Stimulated activated CD8-positive, alpha-beta memory T cell treated with anti-CD3 and anti-CD28 coated beads, Interleukin-7, amount 100 ng/mL, for 48 hours (primary cell): ENCODE data around the gene TTC17.
"Not testable (repeated sequence)": the region's sequence is repeated elsewhere in the genome, so short reads cannot be mapped to it uniquely, and the experiment has no call there.

Experiments
- DNase-seq, 2 donors: peaks; one replicate each; pipeline ENCODE4 v3.0.0-alpha.2; 2020; ENCODE audit warnings: low read depth in 1 of 2; ENCODE audit errors: extremely low read depth in 1 of 2

The TTC17 gene

DNA sequence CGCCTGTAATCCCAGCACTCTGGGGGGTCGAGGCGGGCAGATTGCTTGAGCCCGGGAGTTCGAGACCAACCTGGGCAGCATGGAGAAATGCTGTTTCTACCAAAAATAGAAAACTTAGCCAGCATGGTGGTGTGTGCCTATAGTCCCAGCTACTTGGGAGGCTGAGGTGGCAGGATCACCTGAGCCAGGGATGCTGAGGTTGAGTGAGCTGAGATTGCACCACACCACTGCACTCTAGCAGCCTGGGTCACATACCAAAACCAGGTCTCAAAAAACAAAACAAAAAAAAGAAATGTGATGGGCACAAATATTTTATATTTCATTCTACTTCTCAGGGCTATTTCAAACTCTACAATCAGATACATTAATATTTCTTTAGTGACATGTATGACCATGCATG is 25.7 kb downstream of the TTC17 start:
- DNase-seq = no peak

DNA sequence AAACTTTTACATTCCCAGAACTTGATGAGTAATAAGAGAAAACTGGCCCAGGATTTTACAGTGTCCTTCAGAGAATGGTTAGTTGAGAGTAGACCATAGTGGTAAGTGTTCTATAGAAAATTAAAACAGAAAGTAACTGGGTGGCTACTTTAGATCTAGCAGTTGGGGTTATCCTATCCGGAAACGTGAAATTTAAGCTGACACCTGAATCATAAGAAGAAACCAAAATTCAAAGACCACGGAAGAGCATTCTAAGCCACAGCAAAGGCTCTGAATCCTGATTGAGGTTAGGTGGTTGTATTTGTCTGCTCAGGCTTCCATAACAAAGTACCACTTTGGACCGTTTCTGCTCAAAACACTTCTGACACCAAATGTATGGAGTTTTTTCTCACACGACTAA is 34.0 kb downstream of the TTC17 start:
- no peak for DNase-seq

DNA sequence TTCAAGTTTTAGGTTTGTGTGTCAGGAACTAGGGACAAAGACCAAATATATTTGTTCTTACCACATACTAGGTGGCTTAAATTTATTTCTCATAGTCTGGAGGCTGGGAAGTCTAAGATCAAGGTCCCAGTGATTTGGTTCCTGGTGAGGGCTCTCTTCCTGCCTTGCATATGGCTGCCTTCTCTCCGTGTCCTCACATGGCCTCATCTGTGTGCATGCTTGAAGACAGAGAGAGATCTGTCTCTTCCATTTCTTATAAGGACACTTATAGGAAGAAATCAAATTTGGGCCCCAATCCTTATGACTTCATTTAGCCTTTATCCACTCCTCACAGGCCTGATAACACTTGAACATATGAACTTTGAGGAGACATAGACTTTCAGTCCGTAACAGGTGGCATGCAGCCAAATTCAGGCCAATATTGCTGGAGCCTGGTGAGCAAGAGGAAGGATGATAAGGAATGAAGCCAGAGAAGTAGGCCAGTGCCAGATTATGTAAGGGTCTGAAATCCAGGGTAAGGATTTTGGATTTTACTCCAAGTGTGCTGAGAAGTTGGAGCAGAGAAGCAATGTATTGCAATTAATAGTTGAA is 35.1 kb downstream of the TTC17 start:
- no peak for DNase-seq

DNA sequence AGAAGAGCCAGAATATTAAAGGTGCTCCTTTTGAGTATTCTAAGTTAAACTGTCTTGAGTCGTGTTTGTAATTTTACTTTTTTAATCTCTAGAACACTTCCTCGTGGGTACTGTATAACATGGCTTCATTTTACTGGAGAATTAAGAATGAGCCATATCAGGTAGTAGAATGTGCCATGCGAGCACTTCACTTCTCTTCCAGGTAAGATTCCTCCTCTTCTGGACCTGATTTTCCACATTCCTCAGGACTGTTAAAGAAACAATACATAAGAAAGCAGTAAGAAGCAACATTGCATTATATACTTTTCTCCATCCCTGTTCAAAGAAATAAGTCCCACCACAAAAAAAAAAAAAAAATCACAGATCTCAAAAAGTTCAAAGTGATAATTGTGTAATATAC is 37.9 kb downstream of the TTC17 start:
- DNase-seq = no peak

- DNase-seq = no peak
Measured at GRCh38 chr11:43397251-43397650, 38.5 kb downstream of the TTC17 start.

GRCh38 chr11:43399983-43400630 is 41.4 kb downstream of the TTC17 start:
- peak in 1 of 2 donors; percentile 12 for DNase-seq

DNA sequence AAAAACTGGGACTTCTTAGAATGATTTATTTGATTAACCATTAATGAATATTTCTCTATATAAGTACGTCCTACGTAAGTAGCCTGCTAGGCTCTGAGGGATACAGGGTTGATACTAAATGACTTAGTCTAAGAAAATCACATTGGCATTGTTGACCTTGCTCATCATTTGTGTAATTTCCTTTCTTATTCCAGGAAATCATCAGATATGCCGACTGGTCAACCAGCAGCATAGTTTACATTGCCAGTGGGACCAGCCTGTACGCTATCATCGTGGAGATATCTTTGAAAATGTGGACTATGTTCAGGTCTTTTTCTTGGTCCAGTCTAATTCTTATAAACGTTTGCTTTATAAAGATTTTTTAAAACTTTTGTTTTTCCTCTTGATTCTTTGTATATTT is 42.5 kb downstream of the TTC17 start:
- DNase-seq = no peak

DNA sequence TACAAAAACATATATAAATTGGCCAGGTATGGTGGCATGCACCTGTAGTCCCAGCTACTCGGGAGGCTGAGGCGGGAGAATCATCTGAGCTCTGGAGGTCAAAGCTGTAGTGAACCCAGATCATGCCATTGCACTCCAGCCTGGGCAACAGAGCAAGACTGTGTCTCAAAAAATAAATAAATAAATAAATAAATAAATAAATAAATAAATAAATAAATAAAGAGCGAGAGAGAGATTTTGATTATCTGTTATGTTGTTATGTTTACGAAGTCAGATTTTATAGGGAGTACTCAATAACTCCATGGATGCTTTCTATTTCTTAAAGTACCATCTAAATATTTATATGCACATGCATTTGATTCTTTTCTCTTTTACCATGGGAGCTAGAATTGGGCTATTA is 43.1 kb downstream of the TTC17 start:
- not testable (repeated sequence) for DNase-seq

DNA sequence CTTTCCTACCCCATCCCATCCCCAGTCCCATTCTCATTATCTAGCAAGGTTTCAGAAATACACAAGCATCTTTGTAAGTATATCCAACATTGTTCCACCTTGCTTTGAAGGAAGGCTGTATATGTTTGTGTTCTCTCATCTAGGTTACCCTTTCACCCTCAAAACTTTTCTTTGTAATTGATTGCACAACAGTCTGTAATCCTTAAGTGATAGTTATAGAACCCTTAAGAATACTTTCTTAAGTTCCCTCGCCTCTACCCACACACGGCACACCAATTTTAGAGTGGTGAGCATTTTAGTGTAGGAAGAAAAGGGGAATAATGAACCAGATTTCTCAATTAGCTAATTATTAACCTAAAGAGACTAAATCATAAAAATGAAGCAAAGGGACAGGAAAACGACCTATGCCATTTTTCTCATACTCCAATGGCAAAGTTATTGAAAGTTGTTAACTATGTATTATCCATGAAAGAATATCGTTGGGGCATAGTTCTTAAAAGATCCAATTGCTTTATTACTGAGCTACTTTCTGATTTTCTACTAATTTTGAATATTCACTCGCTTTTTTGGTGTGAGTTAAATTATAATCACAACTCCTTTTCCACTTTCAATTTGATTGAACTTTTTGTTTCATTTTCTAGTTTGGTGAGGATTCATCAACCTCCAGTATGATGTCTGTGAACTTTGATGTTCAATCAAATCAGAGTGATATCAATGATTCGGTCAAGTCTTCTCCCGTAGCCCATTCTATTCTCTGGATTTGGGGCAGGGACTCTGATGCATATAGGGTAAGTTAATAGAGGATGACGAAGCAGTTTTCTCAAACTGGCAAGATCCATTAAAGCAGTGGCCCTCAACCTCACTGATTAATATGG is 44.9 kb downstream of the TTC17 start:
- no peak for DNase-seq

- no peak for DNase-seq
Measured at GRCh38 chr11:43404406-43404805, 45.7 kb downstream of the TTC17 start.

DNA sequence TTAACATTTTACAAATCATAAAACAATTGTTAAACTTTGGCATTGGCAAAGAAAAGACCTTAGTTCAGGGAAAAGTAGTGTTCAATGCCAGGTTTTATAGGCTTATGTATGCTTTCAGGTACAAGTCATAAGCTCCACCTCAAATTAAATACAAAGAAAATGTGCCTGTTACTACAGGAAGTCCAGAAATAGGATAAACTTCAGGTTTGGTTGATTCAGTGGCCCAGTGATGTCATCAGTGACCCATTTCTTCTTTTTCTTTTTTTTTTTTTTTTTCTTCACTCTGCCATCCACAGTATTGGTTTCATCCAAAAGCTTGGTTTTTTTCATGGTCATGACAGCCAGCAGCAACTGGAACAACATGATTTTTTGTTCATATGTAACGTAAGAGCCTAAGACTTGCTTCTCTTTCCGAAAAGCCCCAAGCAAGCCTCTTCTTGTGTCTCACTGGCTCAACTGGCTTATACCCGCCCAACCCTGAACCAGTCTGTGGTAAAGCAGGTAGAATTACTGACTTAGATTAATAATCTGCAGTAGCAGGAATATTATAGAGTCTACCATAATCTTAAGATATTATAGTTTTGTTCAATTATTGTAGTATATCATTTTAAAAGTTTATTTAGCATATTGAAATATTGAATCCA is 46.2 kb downstream of the TTC17 start:
- DNase-seq = no peak

GRCh38 chr11:43408277-43408676 is 49.6 kb downstream of the TTC17 start:
- no peak for DNase-seq

- DNase-seq = no peak
Measured at GRCh38 chr11:43410394-43410793, 51.7 kb downstream of the TTC17 start.

- no peak for DNase-seq
Measured at GRCh38 chr11:43418197-43418596, 59.5 kb downstream of the TTC17 start.

DNA sequence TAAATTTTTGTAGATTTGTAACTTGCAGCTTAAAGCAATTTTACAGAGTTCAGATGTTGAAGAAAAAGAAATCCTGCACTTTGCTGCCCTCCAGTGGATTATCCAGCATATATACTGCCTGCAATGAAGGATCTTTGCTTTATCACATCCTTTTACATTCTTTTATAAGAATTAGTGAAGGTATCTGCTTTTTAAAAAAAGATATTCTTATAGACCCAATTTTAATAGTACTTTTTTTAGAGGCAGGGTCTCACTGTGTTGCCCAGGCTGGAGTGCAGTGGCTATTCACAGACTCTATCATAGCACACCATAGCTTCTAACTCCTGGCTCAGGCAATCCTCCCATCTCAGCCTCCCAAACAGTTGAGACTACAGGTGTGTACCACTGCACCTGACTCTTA is 60.7 kb downstream of the TTC17 start:
- no peak for DNase-seq

DNA sequence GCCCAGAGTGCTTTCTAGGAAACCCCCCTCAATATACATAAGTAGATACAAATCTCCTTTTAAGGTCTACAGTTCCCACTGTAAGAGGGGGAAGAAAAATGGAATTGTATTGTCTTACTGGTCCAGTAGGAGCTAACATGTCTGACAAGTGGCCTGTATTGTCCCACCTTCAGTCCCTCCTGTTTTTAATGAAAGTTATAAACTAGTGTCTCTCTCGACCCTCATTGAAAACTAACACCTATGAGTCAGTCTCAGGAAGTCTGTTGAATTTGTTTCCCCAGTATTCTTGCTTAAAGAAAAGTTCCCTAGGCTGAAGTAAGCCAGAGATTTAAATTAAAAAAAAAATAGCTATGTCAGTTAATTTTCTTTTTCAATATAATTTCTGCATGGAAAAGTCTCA is 69.3 kb downstream of the TTC17 start:
- no peak for DNase-seq

- DNase-seq = not testable (repeated sequence)
Measured at GRCh38 chr11:43430916-43431315, 72.2 kb downstream of the TTC17 start.

DNA sequence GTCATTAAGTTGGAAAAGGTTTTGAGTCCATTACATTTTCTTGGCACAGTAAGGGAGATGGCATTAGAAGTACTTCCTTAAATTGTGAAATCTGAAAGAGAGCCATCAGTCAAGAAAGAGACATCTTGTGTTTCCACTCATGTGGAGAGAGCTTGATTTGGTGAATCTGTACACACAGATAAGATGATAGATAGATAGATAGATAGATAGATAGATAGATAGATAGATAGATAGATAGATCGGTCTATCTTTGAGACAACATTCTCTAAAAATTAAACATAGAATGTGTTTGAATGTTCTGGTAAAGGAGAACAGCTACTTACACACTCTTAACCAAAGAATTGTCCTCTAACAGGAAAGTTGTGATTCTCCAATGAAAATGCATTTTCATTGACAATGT is 76.2 kb downstream of the TTC17 start:
- DNase-seq = no peak

- no peak for DNase-seq
Measured at GRCh38 chr11:43440486-43440885, 81.8 kb downstream of the TTC17 start.

DNA sequence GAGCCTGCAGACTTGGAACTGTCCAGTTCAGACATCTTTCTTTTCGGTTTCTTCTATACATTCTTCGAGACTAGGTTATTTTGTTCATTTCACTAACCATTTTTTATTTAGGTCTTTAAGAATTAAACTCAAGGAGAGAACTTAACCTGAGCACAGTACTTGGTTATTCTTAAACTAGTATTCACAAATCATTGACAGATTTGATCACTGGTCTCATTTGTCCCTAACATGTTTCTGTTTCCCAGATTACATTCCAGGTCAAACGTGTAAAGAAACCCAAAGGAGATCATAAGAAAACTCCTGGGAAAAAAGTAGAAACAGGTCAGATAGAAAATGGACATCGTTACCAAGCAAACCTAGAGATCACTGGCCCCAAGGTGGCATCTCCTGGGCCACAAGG is 85.1 kb downstream of the TTC17 start:
- no peak for DNase-seq

DNA sequence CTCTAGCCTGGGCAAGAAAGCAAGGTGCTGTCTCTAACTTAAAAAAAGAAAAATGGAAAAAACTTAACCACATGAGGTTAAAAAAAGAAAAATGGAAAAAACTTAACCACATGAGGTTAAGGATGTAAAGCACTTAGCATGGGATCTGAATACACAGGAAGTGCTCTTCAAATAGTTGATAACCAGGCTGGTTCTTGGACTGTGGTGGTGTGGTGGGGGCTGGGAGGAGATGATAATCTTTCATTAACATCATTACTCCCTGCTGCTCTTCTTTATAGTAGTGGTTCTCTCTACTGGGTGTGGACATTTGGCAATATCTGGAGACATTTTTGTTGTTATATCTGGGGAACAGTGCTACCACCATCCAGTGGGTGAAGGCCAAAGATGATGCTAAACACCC is 88.4 kb downstream of the TTC17 start:
- DNase-seq = no peak

DNA sequence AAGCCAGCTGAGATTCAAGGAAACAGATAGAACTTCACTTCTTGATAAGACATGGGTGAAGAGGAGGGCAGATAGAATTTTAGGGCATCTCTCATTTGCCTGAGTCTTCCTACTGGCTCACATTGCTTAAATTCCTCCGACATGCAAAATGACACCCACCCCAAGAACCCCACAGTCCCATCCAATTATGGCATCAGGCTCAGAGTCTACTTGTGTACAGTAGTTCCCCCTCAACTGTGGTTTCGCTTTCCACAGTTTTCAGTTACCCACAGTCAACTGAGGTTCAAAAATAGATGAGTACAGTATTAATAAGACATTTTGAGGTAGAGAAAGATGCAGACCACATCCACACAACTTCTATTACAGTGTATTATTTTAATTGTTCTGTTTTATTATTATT is 99.8 kb downstream of the TTC17 start:
- DNase-seq = no peak
